Smooth muscle cell (in vitro differentiated cells): Measurements from ENCODE around the gene HIPK3. TPM values are rescaled to one million over a fixed set of nuclear protein-coding genes. Genes with fewer than 3 reads are reported as not detected.

Experiments
- DNase-seq: peaks from one replicate; lab custom pipeline; 2025; ENCODE audit not compliant: unreplicated experiment; lab: John Stamatoyannopoulos, UW
- H2AFZ ChIP-seq: fragments of 200-600 bp; sonication (generic); 2 replicates; pipeline ENCODE4 v1.6.0; 2016; ENCODE audit warnings: antibody characterized with exemption, low read depth, mild to moderate bottlenecking
- H3F3A ChIP-seq: fragments of 200-600 bp; sonication (generic); 2 replicates; pipeline ENCODE4 v1.6.0; 2017; ENCODE audit warnings: antibody characterized with exemption, low read depth
- H3K27ac ChIP-seq: fragments of 200-600 bp; sonication (generic); 2 replicates; pipeline ENCODE4 v1.5.1; 2016; ENCODE audit warnings: low read depth, mild to moderate bottlenecking
- H3K27me3 ChIP-seq: fragments of 200-600 bp; sonication (generic); 2 replicates; pipeline ENCODE4 v1.6.1; 2016; ENCODE audit warnings: low read depth, mild to moderate bottlenecking
- H3K36me3 ChIP-seq: fragments of 200-600 bp; sonication (generic); 2 replicates; pipeline ENCODE4 v1.5.1; 2016; ENCODE audit warnings: low read depth
- H3K4me1 ChIP-seq: fragments of 200-600 bp; sonication (generic); 2 replicates; pipeline ENCODE4 v1.5.1; 2016; ENCODE audit warnings: low read depth
- H3K4me2 ChIP-seq: fragments of 200-600 bp; sonication (generic); 2 replicates; pipeline ENCODE4 v1.6.0; 2016; ENCODE audit warnings: mild to moderate bottlenecking
- H3K4me3 ChIP-seq: fragments of 200-600 bp; sonication (generic); 2 replicates; pipeline ENCODE4 v1.5.1; 2016; ENCODE audit warnings: mild to moderate bottlenecking
- H3K79me2 ChIP-seq: fragments of 200-600 bp; sonication (generic); 2 replicates; pipeline ENCODE4 v1.6.0; 2016; ENCODE audit warnings: low read depth, mild to moderate bottlenecking
- H3K9ac ChIP-seq: fragments of 200-600 bp; sonication (generic); 2 replicates; pipeline ENCODE4 v1.6.0; 2016; ENCODE audit warnings: low read depth
- H3K9me3 ChIP-seq: fragments of 200-600 bp; sonication (generic); replicated peaks from 2 replicates; pipeline ENCODE4 v1.5.1; 2016; ENCODE audit warnings: low read depth
- H4K20me1 ChIP-seq: fragments of 200-600 bp; sonication (generic); 2 replicates; pipeline ENCODE4 v1.6.0; 2016; ENCODE audit warnings: low read depth
- WGBS: methylation state at CpG from one replicate; pipeline ENCODE4 v1.1.7; 2016; ENCODE audit warnings: low lambda C conversion rate; 5-methylcytosine and 5-hydroxymethylcytosine counted together
- polyA plus RNA-seq: library from polyadenylated mRNA; unstranded; fragments of >200 nt; fragmentation: Nextera tagmentation; extraction: Ambion mirVana; gene quantifications from 2 replicates; pipeline ENCODE4 v1.2.1, GENCODE V29; 2016
- total RNA-seq: library from RNA; depleted of rRNA; stranded (reverse); fragments of >200 nt; gene quantifications from 2 replicates; pipeline ENCODE4 v1.2.3, GENCODE V29; 2014
- TF ChIP-seq, protein P1 (sequence below): fragments of 200-600 bp; sonication (generic); IDR thresholded peaks from 2 replicates; pipeline ENCODE4 v1.5.1; 2017; ENCODE audit warnings: borderline replicate concordance, mild to moderate bottlenecking, antibody characterized with exemption; ENCODE audit not compliant: insufficient read depth, poor library complexity, severe bottlenecking

HIPK3 gene
- total RNA-seq (80.0 and 94.0 TPM in 2 replicates), polyA plus RNA-seq (15.3 and 16.4 TPM in 2 replicates)

- peaks cover 38% of the 10 kb centered on the region for H4K20me1 ChIP-seq
- peak; percentile 69 for DNase-seq
- H3K27ac ChIP-seq: peak within 1 kb of the TSS; percentile 99
- no peaks in the 10 kb centered on the region for H3K9me3 ChIP-seq
- H3K4me3 ChIP-seq: peak within 1 kb of the TSS; percentile 98
- peaks cover 39% of the 10 kb centered on the region for H3K79me2 ChIP-seq
- peaks cover 3% of the 10 kb centered on the region for H3F3A ChIP-seq
- H3K27me3 ChIP-seq: no peaks in the 10 kb centered on the region
- TF ChIP-seq, protein P1, sequence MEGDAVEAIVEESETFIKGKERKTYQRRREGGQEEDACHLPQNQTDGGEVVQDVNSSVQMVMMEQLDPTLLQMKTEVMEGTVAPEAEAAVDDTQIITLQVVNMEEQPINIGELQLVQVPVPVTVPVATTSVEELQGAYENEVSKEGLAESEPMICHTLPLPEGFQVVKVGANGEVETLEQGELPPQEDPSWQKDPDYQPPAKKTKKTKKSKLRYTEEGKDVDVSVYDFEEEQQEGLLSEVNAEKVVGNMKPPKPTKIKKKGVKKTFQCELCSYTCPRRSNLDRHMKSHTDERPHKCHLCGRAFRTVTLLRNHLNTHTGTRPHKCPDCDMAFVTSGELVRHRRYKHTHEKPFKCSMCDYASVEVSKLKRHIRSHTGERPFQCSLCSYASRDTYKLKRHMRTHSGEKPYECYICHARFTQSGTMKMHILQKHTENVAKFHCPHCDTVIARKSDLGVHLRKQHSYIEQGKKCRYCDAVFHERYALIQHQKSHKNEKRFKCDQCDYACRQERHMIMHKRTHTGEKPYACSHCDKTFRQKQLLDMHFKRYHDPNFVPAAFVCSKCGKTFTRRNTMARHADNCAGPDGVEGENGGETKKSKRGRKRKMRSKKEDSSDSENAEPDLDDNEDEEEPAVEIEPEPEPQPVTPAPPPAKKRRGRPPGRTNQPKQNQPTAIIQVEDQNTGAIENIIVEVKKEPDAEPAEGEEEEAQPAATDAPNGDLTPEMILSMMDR: no peak
- peak within 1 kb of the TSS; percentile 96 for H2AFZ ChIP-seq
- H3K36me3 ChIP-seq: no peaks in the 10 kb centered on the region
- H3K4me2 ChIP-seq: peak within 1 kb of the TSS; percentile 87
- H3K4me1 ChIP-seq: peaks cover 30% of the 10 kb centered on the region
- 2% methylated on average over 48 of the region's 85 CpGs for WGBS
- H3K9ac ChIP-seq: peak within 1 kb of the TSS; percentile 99
Measured at GRCh38 chr11:33257160-33257896, at the start of gene HIPK3. HIPK3 (plus strand) TSS chr11:33257381.

GRCh38 chr11:33207408-33207985, 49.7 kb upstream of the HIPK3 start:
- Histone ChIP-seq H3K27me3 (no peaks in the 10 kb centered on the region), H3K4me3 (no peak overlapping the region), H2AFZ (no peak overlapping the region), H3K4me1 (no peaks in the 10 kb centered on the region), H3K4me2 (no peak overlapping the region), H4K20me1 (no peaks in the 10 kb centered on the region), H3F3A (no peaks in the 10 kb centered on the region), H3K36me3 (no peaks in the 10 kb centered on the region), H3K27ac (no peak overlapping the region), H3K79me2 (no peaks in the 10 kb centered on the region), H3K9ac (no peak overlapping the region), H3K9me3 (no peaks in the 10 kb centered on the region)
- TF ChIP-seq, protein P1: no peak
- WGBS: 76% methylated on average over 4 of the region's 4 CpGs
- no peak for DNase-seq

DNA sequence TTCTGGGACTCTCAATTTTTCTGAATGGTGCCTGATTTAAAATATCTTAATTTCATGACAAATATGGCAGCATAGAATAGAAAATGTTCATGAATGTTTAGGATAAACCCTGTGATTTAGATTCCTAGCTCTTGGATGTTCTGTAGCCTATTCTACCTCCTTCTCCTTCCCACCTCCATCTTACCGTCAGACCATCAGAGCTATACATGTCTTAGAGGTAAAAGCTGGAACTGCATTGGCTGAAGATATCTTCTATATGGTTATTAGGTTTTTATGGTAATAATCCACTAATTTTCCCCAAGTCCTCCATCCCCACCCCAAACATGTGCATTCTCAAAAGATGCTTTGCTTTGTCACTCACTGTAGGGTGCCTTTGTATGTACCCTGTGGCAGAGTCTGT, 49.0 kb upstream of the HIPK3 start:
- no peak overlapping the region for H2AFZ ChIP-seq
- no peak overlapping the region for H3K4me2 ChIP-seq

More for the DNA sequence above, 49.0 kb upstream of the HIPK3 start:
- H3K36me3 ChIP-seq: no peaks in the 10 kb centered on the region
- TF ChIP-seq, protein P1: no peak
- H3K9me3 ChIP-seq: no peaks in the 10 kb centered on the region
- H3F3A ChIP-seq: no peaks in the 10 kb centered on the region
- H3K79me2 ChIP-seq: no peaks in the 10 kb centered on the region
- no peak for DNase-seq
- WGBS: 77% methylated on average over 1 of the region's 1 CpG
- H3K4me1 ChIP-seq: no peaks in the 10 kb centered on the region
- no peak overlapping the region for H3K9ac ChIP-seq
- no peak overlapping the region for H3K27ac ChIP-seq
- no peaks in the 10 kb centered on the region for H3K27me3 ChIP-seq
- H4K20me1 ChIP-seq: no peaks in the 10 kb centered on the region
- no peak overlapping the region for H3K4me3 ChIP-seq
